ENCODE data around the gene HSP90B1. TPM values are rescaled to one million over a fixed set of nuclear protein-coding genes. Genes with fewer than 3 reads are reported as not detected.
A peak's percentile ranks its signal among the peaks of the same experiment; 100 is the strongest.

Gene HSP90B1
- total RNA-seq, 1 experiment from 2014 or later = 864 TPM

DNA sequence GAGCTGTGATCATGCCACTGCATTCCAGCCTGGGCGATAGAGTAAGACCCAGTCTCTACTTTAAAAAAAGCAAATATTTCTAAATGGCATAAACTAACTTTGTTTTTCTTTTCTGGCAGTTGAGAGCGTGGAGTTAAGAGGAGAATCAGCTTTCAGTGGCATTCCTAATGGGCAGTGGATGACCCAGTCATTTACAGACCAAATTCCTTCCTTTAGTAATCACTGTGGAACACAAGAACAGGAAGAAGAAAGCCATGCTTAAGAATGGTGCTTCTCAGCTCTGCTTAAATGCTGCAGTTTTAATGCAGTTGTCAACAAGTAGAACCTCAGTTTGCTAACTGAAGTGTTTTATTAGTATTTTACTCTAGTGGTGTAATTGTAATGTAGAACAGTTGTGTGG lies 56.6 kb downstream of the HSP90B1 start:
- H3K27me3 Mint-ChIP-seq (ENCODE audit: low read depth) = no peaks in the 10 kb centered on the region
- CTCF ChIA-PET = no interaction called here
- H3K4me1 Mint-ChIP-seq = 0 out of 2 replicates have a peak, but pooled peaks cover 2% of the 10 kb centered on the region
- DNase-seq (ENCODE audit: low spot score) = no peak
- no peak overlapping the region for H3K27ac Mint-ChIP-seq
- peak; percentile 75 for ATAC-seq
- POLR2A ChIA-PET = no interaction called here
- H3K36me3 Mint-ChIP-seq = peaks cover 44% of the 10 kb centered on the region
- no peak overlapping the region for H3K4me3 Mint-ChIP-seq
- no peaks in the 10 kb centered on the region for H3K9me3 Mint-ChIP-seq
- TF ChIP-seq TCF7 (CRISPR knock-in tag; IDR thresholded peaks at IDR 0.05; ENCODE audit: low read depth) = no peak
- no peak for TF ChIP-seq CREB1 (CRISPR knock-in tag; IDR thresholded peaks at IDR 0.05)
- no peak for TF ChIP-seq SMAD4 (CRISPR knock-in tag; IDR thresholded peaks at IDR 0.05)
- TF ChIP-seq, protein P1, sequence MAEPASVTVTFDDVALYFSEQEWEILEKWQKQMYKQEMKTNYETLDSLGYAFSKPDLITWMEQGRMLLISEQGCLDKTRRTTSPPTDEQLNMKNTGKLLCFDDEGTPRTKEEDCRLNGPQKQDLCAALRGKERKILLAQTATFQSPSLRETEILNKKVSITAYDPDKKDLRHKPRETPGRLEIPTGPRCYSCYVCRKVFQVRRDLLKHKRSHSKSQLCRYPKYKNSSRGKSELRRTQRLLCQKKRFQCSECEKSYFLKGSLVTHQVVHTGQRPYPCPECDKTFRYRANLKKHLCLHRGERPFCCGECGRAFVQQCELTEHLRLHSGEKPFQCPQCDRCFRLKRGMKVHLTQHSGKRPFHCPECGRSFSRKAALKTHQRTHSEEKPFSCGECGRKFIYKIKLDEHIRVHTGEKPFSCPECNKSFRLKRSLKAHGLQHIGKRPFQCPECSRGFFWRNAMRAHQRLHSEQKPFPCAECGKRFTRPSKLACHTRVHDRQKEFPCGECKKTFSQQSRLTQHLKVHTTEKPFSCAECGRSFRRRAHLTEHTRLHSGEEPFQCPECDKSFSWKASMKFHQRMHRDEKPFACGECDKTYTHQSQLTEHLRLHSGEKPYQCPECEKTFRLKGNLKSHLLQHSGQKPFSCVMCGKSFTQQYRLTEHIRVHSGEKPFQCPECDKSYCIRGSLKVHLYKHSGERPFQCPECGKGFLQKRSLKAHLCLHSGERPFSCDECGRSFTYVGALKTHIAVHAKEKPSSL (CRISPR knock-in tag; conservative IDR thresholded peaks at IDR 0.05) = no peak
- TF ChIP-seq ZNF416 (CRISPR knock-in tag; IDR thresholded peaks at IDR 0.05) = no peak
- TF ChIP-seq ELF4 (CRISPR knock-in tag; IDR thresholded peaks at IDR 0.05; ENCODE audit: low read depth) = no peak
- TF ChIP-seq NFATC4 (CRISPR knock-in tag; IDR thresholded peaks at IDR 0.05) = no peak
- no peak for TF ChIP-seq ZNF219 (CRISPR knock-in tag; IDR thresholded peaks at IDR 0.05; ENCODE audit: borderline replicate concordance)
- TF ChIP-seq, protein P2, sequence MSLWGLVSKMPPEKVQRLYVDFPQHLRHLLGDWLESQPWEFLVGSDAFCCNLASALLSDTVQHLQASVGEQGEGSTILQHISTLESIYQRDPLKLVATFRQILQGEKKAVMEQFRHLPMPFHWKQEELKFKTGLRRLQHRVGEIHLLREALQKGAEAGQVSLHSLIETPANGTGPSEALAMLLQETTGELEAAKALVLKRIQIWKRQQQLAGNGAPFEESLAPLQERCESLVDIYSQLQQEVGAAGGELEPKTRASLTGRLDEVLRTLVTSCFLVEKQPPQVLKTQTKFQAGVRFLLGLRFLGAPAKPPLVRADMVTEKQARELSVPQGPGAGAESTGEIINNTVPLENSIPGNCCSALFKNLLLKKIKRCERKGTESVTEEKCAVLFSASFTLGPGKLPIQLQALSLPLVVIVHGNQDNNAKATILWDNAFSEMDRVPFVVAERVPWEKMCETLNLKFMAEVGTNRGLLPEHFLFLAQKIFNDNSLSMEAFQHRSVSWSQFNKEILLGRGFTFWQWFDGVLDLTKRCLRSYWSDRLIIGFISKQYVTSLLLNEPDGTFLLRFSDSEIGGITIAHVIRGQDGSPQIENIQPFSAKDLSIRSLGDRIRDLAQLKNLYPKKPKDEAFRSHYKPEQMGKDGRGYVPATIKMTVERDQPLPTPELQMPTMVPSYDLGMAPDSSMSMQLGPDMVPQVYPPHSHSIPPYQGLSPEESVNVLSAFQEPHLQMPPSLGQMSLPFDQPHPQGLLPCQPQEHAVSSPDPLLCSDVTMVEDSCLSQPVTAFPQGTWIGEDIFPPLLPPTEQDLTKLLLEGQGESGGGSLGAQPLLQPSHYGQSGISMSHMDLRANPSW (CRISPR knock-in tag; conservative IDR thresholded peaks at IDR 0.05; ENCODE audit: low read depth) = no peak
- TF ChIP-seq, protein P3, sequence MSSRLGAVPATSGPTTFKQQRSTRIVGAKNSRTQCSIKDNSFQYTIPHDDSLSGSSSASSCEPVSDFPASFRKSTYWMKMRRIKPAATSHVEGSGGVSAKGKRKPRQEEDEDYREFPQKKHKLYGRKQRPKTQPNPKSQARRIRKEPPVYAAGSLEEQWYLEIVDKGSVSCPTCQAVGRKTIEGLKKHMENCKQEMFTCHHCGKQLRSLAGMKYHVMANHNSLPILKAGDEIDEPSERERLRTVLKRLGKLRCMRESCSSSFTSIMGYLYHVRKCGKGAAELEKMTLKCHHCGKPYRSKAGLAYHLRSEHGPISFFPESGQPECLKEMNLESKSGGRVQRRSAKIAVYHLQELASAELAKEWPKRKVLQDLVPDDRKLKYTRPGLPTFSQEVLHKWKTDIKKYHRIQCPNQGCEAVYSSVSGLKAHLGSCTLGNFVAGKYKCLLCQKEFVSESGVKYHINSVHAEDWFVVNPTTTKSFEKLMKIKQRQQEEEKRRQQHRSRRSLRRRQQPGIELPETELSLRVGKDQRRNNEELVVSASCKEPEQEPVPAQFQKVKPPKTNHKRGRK (CRISPR knock-in tag; IDR thresholded peaks at IDR 0.05; ENCODE audit: borderline replicate concordance) = no peak

DNA sequence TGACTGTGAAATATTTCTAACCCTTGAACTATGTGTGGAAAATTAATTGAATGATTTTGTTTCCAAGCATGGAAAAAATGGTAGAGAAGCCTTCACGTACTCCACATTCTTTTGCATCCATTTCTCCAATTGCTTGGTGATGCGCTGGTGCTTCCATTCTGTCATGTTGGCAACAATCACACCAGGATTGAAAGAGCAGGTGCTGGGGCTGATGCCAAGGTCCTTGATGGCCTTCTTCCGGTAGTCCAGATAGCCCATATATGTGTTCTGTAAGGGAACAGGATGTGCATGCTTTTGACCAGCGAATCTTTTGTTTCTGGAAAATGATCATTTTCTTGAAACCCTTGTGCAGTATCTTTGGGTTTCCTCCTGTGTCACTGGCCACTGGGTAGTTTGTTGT lies 64.0 kb downstream of the HSP90B1 start:
- Mint-ChIP-seq H3K36me3 (peaks cover under 1% of the 10 kb centered on the region), H3K27me3 (ENCODE audit: low read depth) (no peaks in the 10 kb centered on the region; the same call in 1 of the 2 replicates), H3K4me1 (no peaks in the 10 kb centered on the region), H3K4me3 (no peak overlapping the region), H3K9me3 (no peaks in the 10 kb centered on the region), H3K27ac (no peak overlapping the region)
- no peak for ATAC-seq
- ChIA-PET POLR2A (no interaction called here), CTCF (no interaction called here)
- DNase-seq (ENCODE audit: low spot score) = no peak
- no peak for TF ChIP-seq NR3C1 (CRISPR knock-in tag; conservative IDR thresholded peaks at IDR 0.05; ENCODE audit: low read depth)
- TF ChIP-seq OVOL2 (CRISPR knock-in tag; IDR thresholded peaks at IDR 0.05; ENCODE audit: borderline replicate concordance) = no peak
- TF ChIP-seq JUN (CRISPR knock-in tag; IDR thresholded peaks at IDR 0.05) = no peak
- TF ChIP-seq TP53 (CRISPR knock-in tag; IDR thresholded peaks at IDR 0.05) = no peak
- no peak for TF ChIP-seq HMGA2 (CRISPR knock-in tag; IDR thresholded peaks at IDR 0.05)
- TF ChIP-seq, protein P4, sequence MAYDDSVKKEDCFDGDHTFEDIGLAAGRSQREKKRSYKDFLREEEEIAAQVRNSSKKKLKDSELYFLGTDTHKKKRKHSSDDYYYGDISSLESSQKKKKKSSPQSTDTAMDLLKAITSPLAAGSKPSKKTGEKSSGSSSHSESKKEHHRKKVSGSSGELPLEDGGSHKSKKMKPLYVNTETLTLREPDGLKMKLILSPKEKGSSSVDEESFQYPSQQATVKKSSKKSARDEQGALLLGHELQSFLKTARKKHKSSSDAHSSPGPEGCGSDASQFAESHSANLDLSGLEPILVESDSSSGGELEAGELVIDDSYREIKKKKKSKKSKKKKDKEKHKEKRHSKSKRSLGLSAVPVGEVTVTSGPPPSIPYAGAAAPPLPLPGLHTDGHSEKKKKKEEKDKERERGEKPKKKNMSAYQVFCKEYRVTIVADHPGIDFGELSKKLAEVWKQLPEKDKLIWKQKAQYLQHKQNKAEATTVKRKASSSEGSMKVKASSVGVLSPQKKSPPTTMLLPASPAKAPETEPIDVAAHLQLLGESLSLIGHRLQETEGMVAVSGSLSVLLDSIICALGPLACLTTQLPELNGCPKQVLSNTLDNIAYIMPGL (CRISPR knock-in tag; IDR thresholded peaks at IDR 0.05) = no peak
- no peak for TF ChIP-seq SOX15 (CRISPR knock-in tag; IDR thresholded peaks at IDR 0.05)
- TF ChIP-seq ESRRA (CRISPR knock-in tag; IDR thresholded peaks at IDR 0.05; ENCODE audit: borderline replicate concordance) = no peak
- TF ChIP-seq, protein P5, sequence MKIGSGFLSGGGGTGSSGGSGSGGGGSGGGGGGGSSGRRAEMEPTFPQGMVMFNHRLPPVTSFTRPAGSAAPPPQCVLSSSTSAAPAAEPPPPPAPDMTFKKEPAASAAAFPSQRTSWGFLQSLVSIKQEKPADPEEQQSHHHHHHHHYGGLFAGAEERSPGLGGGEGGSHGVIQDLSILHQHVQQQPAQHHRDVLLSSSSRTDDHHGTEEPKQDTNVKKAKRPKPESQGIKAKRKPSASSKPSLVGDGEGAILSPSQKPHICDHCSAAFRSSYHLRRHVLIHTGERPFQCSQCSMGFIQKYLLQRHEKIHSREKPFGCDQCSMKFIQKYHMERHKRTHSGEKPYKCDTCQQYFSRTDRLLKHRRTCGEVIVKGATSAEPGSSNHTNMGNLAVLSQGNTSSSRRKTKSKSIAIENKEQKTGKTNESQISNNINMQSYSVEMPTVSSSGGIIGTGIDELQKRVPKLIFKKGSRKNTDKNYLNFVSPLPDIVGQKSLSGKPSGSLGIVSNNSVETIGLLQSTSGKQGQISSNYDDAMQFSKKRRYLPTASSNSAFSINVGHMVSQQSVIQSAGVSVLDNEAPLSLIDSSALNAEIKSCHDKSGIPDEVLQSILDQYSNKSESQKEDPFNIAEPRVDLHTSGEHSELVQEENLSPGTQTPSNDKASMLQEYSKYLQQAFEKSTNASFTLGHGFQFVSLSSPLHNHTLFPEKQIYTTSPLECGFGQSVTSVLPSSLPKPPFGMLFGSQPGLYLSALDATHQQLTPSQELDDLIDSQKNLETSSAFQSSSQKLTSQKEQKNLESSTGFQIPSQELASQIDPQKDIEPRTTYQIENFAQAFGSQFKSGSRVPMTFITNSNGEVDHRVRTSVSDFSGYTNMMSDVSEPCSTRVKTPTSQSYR (CRISPR knock-in tag; IDR thresholded peaks at IDR 0.05) = no peak
- no peak for TF ChIP-seq ZNF121 (CRISPR knock-in tag; IDR thresholded peaks at IDR 0.05)
- TF ChIP-seq NR1H2 (CRISPR knock-in tag; IDR thresholded peaks at IDR 0.05) = no peak
- TF ChIP-seq SP1 (CRISPR knock-in tag; conservative IDR thresholded peaks at IDR 0.05) = no peak
- no peak for TF ChIP-seq GRHL2 (CRISPR knock-in tag; IDR thresholded peaks at IDR 0.05; ENCODE audit: insufficient replicate concordance, severe bottlenecking)
- TF ChIP-seq, protein P6, sequence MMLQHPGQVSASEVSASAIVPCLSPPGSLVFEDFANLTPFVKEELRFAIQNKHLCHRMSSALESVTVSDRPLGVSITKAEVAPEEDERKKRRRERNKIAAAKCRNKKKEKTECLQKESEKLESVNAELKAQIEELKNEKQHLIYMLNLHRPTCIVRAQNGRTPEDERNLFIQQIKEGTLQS (CRISPR knock-in tag; conservative IDR thresholded peaks at IDR 0.05) = no peak
- no peak for TF ChIP-seq TEAD1 (CRISPR knock-in tag; IDR thresholded peaks at IDR 0.05)
